Neural progenitor cell (in vitro differentiated cells): ENCODE measurements around the gene SERINC3.

Source experiments
- CTCF ChIP-seq: fragments of 200-600 bp; sonication (generic); IDR thresholded peaks from 2 replicates; pipeline ENCODE4 v1.5.1; 2017; ENCODE audit warnings: antibody characterized with exemption, mild to moderate bottlenecking
- EZH2 ChIP-seq: fragments of 200-600 bp; sonication (generic); IDR thresholded peaks from 2 replicates; pipeline ENCODE4 v1.6.1; 2017; ENCODE audit warnings: antibody characterized with exemption, mild to moderate bottlenecking, moderate library complexity

GRCh38 chr20:44561876-44562275 is 40.0 kb upstream of the SERINC3 start:
- TF ChIP-seq CTCF (no peak), EZH2 (no peak)
